LNCAP (cell line): ENCODE data around the gene LRRTM3.

Experiments used
- TF ChIP-seq, protein P1 (sequence below): fragments of 450-650 bp; IDR thresholded peaks from 2 replicates; pipeline ENCODE4 v1.5.1; 2017; ENCODE audit warnings: mild to moderate bottlenecking

LRRTM3 gene

GRCh38 chr10:67036808-67037207 lies 111.0 kb downstream of the LRRTM3 start:
- TF ChIP-seq, protein P1, sequence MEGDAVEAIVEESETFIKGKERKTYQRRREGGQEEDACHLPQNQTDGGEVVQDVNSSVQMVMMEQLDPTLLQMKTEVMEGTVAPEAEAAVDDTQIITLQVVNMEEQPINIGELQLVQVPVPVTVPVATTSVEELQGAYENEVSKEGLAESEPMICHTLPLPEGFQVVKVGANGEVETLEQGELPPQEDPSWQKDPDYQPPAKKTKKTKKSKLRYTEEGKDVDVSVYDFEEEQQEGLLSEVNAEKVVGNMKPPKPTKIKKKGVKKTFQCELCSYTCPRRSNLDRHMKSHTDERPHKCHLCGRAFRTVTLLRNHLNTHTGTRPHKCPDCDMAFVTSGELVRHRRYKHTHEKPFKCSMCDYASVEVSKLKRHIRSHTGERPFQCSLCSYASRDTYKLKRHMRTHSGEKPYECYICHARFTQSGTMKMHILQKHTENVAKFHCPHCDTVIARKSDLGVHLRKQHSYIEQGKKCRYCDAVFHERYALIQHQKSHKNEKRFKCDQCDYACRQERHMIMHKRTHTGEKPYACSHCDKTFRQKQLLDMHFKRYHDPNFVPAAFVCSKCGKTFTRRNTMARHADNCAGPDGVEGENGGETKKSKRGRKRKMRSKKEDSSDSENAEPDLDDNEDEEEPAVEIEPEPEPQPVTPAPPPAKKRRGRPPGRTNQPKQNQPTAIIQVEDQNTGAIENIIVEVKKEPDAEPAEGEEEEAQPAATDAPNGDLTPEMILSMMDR = no peak

GRCh38 chr10:67043041-67043440 lies 117.2 kb downstream of the LRRTM3 start:
- TF ChIP-seq, protein P1 = no peak

- TF ChIP-seq, protein P1 = no peak
Observed at GRCh38 chr10:67045404-67045803, 119.6 kb downstream of the LRRTM3 start.

GRCh38 chr10:67046507-67046906 lies 120.7 kb downstream of the LRRTM3 start:
- TF ChIP-seq, protein P1 = no peak

DNA sequence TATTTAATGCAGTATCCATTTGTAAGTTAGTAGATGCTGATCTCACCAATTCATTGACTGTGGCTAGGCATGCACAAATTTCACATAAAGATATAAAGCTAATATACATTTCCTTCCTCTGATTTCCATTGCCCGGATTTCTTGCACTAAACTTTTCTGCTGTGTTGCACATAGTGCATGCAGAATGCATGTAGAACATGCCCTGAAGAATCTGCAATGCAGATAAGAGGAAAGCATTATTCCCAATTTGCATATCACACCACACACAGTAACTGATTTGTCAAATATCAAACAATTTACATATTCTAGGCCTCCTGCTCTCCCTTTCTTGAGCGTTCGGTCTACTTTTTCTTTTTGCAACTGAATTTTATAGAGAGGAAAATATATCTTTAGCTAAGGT lies 124.2 kb downstream of the LRRTM3 start:
- TF ChIP-seq, protein P1 = no peak

- TF ChIP-seq, protein P1 = no peak
Observed at GRCh38 chr10:67050415-67050814, 124.6 kb downstream of the LRRTM3 start.

DNA sequence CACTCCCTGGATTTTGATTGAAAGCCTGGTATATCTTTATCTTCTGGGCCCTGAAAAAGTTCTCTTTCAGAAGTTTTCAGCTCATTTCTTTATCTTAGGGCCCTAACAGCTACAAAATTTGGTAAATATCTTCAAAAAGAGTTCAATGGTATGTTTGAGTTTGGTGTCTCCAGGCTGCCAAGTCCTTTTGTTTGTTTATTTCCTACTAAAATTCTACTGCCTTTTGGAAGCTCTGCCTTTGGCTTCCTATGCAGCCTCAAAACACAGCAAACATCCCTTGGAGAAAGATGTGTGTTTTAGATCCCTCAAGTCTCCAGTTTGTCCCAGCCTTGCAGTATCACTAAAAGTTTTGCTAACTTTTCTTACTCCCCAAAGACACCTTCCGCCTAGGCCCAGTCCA lies 146.8 kb downstream of the LRRTM3 start:
- TF ChIP-seq, protein P1 = no peak

GRCh38 chr10:67075491-67075971 lies 149.7 kb downstream of the LRRTM3 start:
- TF ChIP-seq, protein P1 = no peak
